Measurements from ENCODE around the gene PWWP2A. TPM values are rescaled to one million over a fixed set of nuclear protein-coding genes. Genes with fewer than 3 reads are reported as not detected.
"Not testable (repeated sequence)": the region's sequence is repeated elsewhere in the genome, so short reads cannot be mapped to it uniquely, and the experiment has no call there.

PWWP2A gene
- total and polyA plus RNA-seq, 2 of the 8 experiments (the other 6 are each of a cell fraction or from before 2014, with no cell fraction given): 18.5 to 63.0 TPM

DNA sequence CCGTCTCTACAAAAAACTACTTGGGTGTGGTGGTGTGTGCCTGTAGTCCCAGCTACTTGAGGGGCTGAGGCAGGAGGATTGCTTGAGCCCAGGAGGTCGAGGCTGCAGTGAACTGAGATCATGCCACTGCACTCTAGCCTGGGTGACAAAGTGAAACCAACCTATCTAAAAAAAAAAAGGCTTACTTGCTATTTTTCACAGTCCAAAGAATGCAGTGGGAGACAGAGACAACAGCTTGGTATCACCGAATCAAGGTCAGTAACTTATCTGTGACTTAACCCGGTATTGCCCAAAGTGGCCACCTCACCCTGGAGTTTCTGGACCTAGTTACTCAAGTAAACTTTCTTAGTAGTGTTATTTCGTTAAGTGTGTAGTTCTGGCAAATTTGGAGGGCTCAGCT, 50.1 kb downstream of the PWWP2A start:
- H4K8ac ChIP-seq (ENCODE audit: extremely low read depth, insufficient read depth, low read length); FAIRE-seq; H3K14ac ChIP-seq (ENCODE audit: insufficient read length); H3K18ac ChIP-seq (ENCODE audit: extremely low read depth, low read length); H3K56ac ChIP-seq (replicated peaks; ENCODE audit: insufficient read length, low read depth, low read length); H3K23me2 ChIP-seq (ENCODE audit: low read depth, low read length); H2AFZ ChIP-seq (ENCODE audit: low read length); H2BK5ac ChIP-seq (ENCODE audit: low read depth, low read length); H2BK15ac ChIP-seq (ENCODE audit: low read length); DNase-seq (ENCODE audit: low read depth in 1 of 2, low spot score in 2 of 2); H3K79me2 ChIP-seq (ENCODE audit: control insufficient read depth in 1 of 2, insufficient read depth in 2 of 2, low read length in 2 of 2); H3K4ac ChIP-seq (replicated peaks; ENCODE audit: insufficient read length, low read depth, low read length); H3K4me1 ChIP-seq (replicated peaks in 1 of 4; ENCODE audit: control insufficient read depth in 3 of 4, insufficient read depth in 4 of 4, low read length in 3 of 4); H3K4me3 ChIP-seq (ENCODE audit: extremely low read depth in 1 of 4, insufficient read depth in 2 of 4, low read depth in 3 of 4, low read length in 4 of 4); H3K79me1 ChIP-seq (ENCODE audit: low read depth, low read length); H4K91ac ChIP-seq (replicated peaks; ENCODE audit: insufficient read length, low read length); H2BK20ac ChIP-seq (ENCODE audit: low read length); H2BK120ac ChIP-seq (replicated peaks; ENCODE audit: low read depth, low read length); H4K20me1 ChIP-seq (replicated peaks in 1 of 2; ENCODE audit: control insufficient read depth in 1 of 2, insufficient read depth in 2 of 2, low read length in 2 of 2); H3K27me3 ChIP-seq (replicated peaks in 1 of 4; ENCODE audit: control insufficient read depth in 3 of 4, extremely low read depth in 1 of 4, insufficient read depth in 3 of 4, low read length in 3 of 4); H3K9ac ChIP-seq (replicated peaks in 1 of 4; ENCODE audit: extremely low read depth in 1 of 4, low read depth in 3 of 4, low read length in 3 of 4); H3K23ac ChIP-seq (ENCODE audit: insufficient read length); H2BK12ac ChIP-seq (ENCODE audit: low read depth, low read length); H3K9me3 ChIP-seq (ENCODE audit: insufficient read depth in 2 of 2, low read depth in 1 of 2, low read length in 1 of 2); H4K5ac ChIP-seq (ENCODE audit: insufficient read length, low read depth, low read length); H3K27ac ChIP-seq (ENCODE audit: low read depth, low read length); H2AK5ac ChIP-seq (ENCODE audit: low read depth, low read length); H3K4me2 ChIP-seq (ENCODE audit: insufficient read depth in 1 of 2, low read depth in 2 of 2, low read length in 2 of 2): not testable (repeated sequence)
- POLR2A ChIA-PET (ENCODE audit: partially characterized antibody): interaction anchor here (1.0 to 1.4 kb wide), 3 partner anchors 11 to 265 kb away, joined by 3 to 6 read pairs (median 3); no protein-coding TSS in a partner anchor
- CTCF ChIA-PET (ENCODE audit: partially characterized antibody): interaction anchor here (0.6 to 8.0 kb wide), 8 partner anchors 8 to 90 kb away, joined by 3 to 52 read pairs (median 4); no protein-coding TSS in a partner anchor
- H3K36me3 ChIP-seq (ENCODE audit: control insufficient read depth in 2 of 4, insufficient read depth in 4 of 4, low read length in 3 of 4): peaks cover 0 to 18% (median 2%) of the 10 kb centered on the region in 4 experiments; a peak in 3 of 8 replicates
- 89% methylated on average over 5 of the region's 5 CpGs; no CpG with 5 or more reads in 1 of the 2 experiments for WGBS, 2 experiments (ENCODE audit: extremely low coverage in 1 of 2, insufficient coverage in 1 of 2, insufficient read length in 1 of 2, insufficient replicate concordance in 2 of 2, low coverage in 1 of 2, low lambda C conversion rate in 2 of 2, missing lambda C conversion rate in 1 of 2)
